Measurements from ENCODE around the gene GRIK5.

The GRIK5 gene

GRCh38 chr19:42064432-42064831 lies 5.6 kb downstream of the GRIK5 start:
- no peak for DNase-seq (ENCODE audit: low read depth)
- TF ChIP-seq CTCF (conservative IDR thresholded peaks at IDR 0.05; ENCODE audit: control insufficient read depth, insufficient read depth, low read depth, low read length) = no peak
- no peak overlapping the region for H3K4me3 ChIP-seq (ENCODE audit: control insufficient read depth, low read depth, low read length)

GRCh38 chr19:42062381-42062780 lies 7.6 kb downstream of the GRIK5 start:
- TF ChIP-seq CTCF (conservative IDR thresholded peaks at IDR 0.05; ENCODE audit: control insufficient read depth, insufficient read depth, low read depth, low read length) = no peak
- DNase-seq (ENCODE audit: low read depth) = no peak
- H3K4me3 ChIP-seq (ENCODE audit: control insufficient read depth, low read depth, low read length) = no peak overlapping the region

GRCh38 chr19:42060117-42060516 lies 9.9 kb downstream of the GRIK5 start:
- no peak for DNase-seq (ENCODE audit: low read depth)
- H3K4me3 ChIP-seq (ENCODE audit: control insufficient read depth, low read depth, low read length) = no peak overlapping the region
- TF ChIP-seq CTCF (conservative IDR thresholded peaks at IDR 0.05; ENCODE audit: control insufficient read depth, insufficient read depth, low read depth, low read length) = no peak

- no peak for DNase-seq (ENCODE audit: low read depth)
- TF ChIP-seq CTCF (conservative IDR thresholded peaks at IDR 0.05; ENCODE audit: control insufficient read depth, insufficient read depth, low read depth, low read length) = no peak
- H3K4me3 ChIP-seq (ENCODE audit: control insufficient read depth, low read depth, low read length) = no peak overlapping the region
Observed at GRCh38 chr19:42059196-42059595, 10.8 kb downstream of the GRIK5 start.

- no peak for TF ChIP-seq CTCF (conservative IDR thresholded peaks at IDR 0.05; ENCODE audit: control insufficient read depth, insufficient read depth, low read depth, low read length)
- no peak for DNase-seq (ENCODE audit: low read depth)
- H3K4me3 ChIP-seq (ENCODE audit: control insufficient read depth, low read depth, low read length) = no peak overlapping the region
Observed at GRCh38 chr19:42057846-42058245, 12.2 kb downstream of the GRIK5 start.

GRCh38 chr19:42054205-42054604 lies 15.8 kb downstream of the GRIK5 start:
- TF ChIP-seq CTCF (conservative IDR thresholded peaks at IDR 0.05; ENCODE audit: control insufficient read depth, insufficient read depth, low read depth, low read length) = no peak
- no peak for DNase-seq (ENCODE audit: low read depth)
- H3K4me3 ChIP-seq (ENCODE audit: control insufficient read depth, low read depth, low read length) = no peak overlapping the region

Measured in fibroblast of mammary gland (primary cell).